Stimulated activated CD8-positive, alpha-beta memory T cell treated with anti-CD3 and anti-CD28 coated beads, Interleukin-7, amount 100 ng/mL, for 1 hour (primary cell): Measurements from ENCODE around the gene ACOXL.
"Not testable (repeated sequence)": the region's sequence is repeated elsewhere in the genome, so short reads cannot be mapped to it uniquely, and the experiment has no call there.

Experiments used
- DNase-seq, 2 donors: peaks; one replicate each; pipeline ENCODE4 v3.0.0-alpha.2; 2020; ENCODE audit warnings: low read depth in 2 of 2

ACOXL gene

DNA sequence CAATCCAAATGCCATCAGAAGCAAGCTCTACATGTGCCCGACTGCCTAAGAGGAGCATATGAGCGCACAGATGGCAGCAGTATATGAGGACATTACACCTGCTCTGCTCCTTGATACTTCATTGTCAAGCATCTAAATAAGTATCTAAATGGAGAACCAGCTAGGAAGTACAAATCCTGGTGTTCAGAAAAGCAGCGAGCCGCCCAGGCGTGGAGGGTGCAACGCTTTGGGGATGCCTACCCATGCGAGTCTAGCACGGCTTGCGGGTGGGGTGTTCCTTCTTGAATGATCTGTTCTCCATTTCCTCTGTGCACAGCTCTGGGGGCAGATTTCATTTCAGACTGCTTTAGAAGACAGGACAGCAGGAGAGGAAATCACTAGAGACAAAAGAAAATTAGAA lies 325.3 kb downstream of the ACOXL start:
- no peak for DNase-seq

DNA sequence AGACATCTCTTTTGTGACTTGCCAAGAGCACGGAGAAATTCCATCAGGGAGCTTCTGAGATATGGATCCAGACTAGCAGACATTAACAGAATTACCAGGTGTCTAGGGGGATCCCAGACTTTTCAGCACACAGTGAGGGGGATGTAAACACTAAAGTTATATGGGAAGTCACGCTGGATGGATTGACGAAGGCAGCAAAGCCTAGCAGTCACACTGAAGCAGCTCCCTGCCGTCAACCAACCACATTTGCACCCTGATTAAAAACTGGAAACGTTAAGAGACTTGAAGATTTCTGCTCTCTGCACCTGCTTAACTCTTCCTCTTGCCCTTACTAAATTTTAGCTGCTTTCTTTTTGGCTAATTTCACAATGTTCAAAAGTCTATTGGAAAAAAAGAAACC lies 325.9 kb downstream of the ACOXL start:
- no peak for DNase-seq

DNA sequence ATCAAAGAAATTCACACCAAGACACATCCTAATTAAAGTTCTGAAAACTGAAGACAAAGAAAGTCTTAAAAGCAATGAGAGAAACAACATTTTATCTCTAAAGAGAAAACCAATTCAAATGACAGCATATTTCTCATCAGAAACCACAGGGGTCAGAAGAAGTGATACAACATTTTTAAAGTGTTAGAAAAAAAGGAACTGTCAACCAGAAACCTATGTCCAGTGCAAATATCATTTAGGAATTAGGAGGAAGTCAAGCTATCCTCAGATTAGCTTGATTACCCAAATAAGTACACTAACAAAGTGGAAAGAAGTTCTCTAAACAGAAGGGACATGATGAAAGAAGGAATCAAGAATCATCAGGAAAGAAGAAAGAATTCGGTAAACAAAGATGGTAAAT lies 328.8 kb downstream of the ACOXL start:
- no peak for DNase-seq

DNA sequence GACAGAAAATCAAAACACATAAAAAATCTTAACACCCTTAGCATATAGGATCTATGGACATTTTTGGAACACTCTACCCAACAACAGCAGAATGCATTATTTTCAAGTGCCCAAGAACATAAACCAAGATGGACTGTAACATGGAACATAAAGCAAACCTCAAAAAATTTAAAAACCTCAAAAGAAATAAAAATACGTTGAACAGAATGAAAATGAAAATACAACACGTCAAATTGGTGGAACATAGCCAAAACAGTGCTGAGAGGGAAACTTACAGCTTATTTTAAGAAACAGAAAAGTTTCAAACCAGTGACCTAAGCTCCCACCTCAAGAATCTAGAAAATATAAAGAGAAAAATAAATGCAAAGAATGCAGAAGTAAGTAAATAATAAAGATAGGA lies 330.0 kb downstream of the ACOXL start:
- no peak for DNase-seq

DNA sequence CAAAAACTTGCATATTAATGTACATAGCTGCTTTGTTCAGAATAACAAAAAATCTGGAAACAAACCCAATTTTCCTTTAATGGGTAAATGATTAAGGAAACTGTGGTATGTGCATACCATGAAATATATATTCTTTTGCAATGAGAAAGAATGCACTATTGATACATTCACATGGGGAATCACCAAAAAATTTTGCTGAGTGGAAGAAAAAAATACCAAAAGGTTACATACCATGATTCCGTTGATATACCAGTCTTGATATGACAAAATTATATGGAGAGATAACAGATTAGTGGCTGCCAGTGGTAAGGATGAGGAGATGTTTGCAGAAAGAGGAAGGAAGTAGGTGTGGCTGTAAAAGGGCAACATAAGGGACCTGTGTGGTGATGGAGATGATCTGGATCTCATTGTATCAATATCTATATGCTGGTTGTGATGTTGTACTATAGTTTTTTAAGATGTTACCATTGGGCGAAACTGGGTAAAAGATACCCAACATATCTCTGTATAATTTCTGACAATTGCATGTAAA lies 333.8 kb downstream of the ACOXL start:
- no peak for DNase-seq

DNA sequence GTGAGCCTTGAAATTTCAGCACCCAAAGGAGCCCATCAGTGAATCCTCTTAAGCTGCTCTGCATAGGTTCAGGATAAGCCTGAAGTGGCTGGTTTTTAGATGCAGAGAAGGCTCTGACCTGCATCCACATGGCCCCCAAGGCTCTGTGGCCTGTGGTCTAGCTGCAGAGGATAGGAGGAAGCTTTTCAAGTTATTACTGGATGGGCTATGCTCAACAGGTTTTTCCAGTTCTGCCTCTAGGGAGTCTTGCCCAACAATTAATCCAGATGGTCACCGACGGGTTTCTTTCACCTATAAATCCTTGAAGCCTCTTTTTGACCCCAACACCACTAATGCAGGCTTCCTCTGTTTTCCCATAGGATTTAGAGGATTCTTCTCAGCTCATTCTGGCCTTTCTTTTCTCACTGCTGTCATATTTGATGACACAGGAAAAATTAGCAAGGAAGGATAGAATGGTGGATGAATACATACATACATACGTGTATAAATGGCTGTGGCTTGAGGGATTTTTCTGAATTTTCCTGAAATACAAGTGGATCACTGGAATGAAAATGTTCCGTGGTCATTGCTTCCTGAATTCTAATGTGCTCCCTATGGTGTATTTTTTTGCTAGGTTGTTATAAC lies 336.2 kb downstream of the ACOXL start:
- DNase-seq: no peak

DNA sequence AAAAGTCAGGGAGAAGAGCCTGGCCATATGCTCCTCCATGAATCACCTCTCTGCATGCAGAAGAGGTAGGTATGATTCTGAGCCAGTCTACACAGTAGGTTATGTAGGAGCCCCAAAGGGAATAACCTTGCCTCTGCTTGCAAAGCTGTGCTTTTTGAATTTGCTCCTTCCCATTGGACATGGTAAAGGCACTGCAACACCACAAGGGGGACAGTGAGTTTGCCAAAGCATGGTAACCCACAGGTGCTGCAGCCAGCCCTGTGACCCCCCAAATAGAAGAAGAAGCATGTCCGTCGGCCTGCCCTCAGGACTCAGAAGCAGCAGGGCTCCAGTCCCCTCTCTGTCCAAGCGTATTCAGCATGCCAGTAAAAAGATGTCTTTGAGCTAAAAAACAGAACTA lies 337.3 kb downstream of the ACOXL start:
- DNase-seq: no peak

DNA sequence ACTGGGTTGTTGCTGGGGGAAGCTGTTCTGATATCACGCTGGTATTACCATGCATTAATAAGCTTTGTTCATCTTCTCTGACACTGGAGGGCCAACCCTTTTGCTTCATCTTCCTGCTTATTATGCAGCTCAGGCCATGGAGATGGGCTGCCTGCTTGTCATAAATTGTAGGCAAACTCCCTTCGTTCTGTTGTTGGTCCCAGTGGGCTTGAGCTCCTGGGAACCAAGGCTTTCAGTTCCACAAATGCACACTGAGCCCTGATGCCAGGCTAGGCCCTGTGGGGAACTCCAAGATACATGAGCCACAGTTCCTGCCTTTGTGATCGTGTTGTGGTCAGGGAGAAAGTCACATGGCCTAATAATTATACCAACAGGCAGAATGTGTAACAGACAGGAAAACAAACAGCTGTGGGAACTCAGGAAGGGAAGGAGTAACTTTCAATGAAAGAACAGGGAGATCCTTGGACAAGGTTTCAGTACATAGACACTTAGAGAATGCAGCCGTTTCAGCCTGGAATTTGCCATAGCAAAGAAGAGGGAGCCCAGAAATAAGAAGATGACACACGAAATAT lies 339.3 kb downstream of the ACOXL start:
- DNase-seq: no peak

DNA sequence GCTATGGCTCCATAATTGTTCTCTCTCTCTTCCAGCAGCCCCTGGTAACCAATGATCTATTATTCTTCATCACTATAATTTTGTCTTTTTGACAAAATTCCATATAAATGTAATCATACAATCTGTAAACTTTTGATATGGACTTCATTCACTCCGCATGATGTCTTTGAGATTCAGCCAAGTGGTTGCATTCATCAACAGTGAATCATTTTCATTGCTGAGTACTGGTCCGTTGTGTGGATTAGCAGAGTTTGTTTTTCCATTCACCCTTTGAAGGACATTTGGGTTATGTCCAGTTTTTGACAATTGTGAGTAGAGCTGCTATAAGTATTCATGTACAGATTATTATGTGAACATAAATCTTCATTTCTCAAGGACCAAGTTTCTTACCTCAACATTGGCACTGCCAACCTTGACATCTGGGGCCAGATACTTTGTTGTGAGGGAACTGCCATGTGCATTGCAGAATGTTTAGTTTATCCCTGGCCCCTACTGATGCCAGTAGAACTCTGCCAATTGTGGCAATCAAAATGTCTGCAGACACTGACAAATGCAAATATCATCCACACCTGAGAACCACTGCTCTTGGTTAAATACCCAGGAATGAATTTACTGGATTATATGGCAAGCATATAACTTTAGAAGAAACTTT lies 340.0 kb downstream of the ACOXL start:
- DNase-seq: no peak

DNA sequence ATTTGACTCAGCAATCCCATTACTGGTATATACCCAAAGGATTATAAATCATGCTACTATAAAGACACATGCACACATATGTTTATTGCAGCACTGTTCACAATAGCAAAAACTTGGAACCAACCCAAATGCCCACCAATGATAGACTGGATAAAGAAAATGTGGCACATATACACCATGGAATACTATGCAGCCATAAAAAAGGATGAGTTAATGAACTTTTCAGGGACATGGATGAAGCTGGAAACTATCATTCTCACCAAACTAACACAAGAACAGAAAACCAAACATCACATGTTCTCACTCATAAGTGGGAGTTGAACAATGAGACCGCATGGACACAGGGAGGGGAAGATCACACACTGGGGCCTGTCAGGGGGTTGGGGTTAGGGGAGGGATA lies 350.3 kb downstream of the ACOXL start:
- DNase-seq: not testable (repeated sequence)

DNA sequence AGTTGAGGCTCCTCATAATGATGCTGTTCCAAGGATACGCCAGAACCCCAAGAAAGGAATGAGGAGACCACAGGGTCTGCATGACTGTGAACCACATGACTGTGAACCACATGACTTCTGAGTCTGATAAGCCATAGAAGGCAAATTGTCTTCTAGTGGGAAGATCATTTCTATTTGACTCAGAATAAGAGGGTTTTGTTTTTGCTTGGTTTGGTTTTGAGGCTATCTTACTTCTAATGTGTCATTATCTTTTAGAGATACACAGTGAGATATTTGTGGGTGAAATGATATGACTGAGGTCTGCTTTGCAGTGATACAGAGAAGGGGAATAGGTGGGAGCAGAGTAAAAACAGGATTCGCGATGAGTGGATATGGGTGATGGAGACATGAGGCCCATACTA lies 359.4 kb downstream of the ACOXL start:
- no peak for DNase-seq

DNA sequence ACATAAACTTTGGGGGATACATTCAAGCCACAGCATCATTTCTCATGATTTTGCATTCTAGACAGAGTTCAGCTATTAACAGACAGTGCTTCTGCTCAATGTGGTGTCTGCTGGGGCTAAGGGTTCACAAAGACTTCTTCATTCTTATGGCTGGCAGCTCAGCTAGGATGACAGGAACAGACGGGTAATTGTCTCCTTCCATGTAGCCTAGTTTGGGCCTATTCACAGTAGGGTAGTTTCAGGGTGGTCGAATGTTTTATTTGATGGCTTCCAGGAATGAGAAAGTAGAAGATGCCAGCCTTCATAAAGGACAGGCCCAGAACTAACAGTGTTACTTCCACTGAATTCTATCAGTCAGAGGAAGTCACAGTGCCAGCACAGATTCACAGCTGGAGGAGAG lies 362.3 kb downstream of the ACOXL start:
- no peak for DNase-seq

DNA sequence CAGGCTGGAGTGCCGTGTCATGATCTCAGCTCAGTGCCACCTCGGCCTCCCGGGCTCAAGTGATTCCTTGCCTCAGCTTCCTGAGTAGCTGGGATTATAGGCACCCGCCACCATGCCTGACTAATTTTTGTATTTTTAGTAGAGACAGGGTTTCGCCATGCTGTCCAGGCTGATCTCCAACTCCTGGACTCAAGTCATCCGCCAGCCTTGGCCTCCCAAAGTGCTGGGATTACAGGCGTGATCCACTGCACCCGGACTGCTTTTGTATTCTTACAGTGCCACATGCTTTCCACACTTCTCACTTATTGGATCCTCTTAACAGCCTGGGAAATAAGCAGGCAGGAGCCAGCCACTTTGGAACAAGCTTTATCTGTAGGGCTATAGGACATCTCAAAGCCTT lies 363.1 kb downstream of the ACOXL start:
- DNase-seq: no peak

DNA sequence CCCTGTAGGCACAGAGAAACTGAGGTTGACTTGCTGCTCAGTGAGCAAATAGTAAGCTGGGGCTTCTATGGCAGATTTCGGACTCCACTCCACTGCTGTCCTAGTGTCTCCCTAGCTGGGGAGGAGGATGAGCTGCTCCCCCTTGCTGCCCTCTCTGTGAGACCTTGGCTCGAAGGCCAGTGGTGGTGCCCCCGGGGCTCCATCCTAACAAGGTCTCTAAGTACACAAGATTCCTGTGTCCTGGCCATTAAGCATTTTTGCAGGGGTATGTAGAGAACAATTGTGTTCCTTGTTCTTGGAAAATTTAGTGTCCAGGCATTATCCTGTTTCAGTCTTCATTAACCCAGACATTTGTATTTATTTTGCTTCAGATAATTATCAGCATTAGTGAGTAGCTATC lies 367.0 kb downstream of the ACOXL start:
- no peak for DNase-seq

DNA sequence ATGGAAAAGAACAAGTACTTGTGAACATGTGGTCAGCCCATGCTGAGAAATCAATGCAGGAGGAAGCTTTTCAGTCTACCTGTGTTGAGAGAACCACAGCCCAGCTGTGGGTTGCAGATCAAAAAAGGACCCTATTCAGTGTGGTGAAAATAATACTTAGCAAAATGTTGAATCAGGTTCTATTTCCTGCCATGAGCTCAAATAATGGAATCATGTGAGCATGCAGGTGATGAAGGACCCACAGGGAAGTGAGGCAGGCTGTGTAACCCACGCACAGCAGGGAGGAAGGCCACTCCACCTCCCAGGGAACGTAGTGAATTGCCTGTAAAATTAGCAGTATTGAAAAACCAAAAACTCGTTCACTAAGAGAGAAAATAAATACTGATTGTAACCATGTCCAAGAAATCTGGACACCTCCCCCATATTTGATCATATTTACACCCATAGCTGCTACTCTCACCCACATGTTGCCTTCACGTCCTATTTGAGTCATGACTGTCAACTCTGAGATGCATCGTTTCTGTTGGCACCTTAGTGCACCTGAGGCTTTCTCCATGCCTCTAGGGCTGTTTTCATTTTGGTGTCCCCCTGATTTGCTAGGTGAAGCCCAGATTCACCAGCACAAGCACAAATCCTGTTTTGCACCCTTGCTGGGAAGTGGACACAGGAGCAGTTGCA lies 367.9 kb downstream of the ACOXL start:
- DNase-seq: no peak

DNA sequence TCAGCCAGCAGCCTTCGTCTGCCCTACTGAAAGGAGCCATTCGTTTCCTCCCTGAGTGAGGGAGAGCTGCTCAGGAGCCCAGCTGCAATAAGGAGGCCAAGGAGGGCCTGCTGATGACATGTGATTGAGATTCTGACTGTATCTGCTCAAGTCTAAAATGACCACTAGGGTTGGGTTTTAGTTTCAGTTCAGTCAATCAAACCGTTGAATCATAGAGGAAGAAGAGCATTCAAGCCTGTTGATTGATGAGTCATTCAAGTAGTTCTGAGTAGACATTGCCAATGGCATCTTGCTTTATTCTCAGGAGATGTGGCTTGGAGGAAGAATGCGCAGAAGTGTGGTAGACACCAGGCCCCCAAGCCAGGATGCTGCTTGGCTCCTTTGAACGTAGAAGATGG lies 368.4 kb downstream of the ACOXL start:
- DNase-seq: no peak

DNA sequence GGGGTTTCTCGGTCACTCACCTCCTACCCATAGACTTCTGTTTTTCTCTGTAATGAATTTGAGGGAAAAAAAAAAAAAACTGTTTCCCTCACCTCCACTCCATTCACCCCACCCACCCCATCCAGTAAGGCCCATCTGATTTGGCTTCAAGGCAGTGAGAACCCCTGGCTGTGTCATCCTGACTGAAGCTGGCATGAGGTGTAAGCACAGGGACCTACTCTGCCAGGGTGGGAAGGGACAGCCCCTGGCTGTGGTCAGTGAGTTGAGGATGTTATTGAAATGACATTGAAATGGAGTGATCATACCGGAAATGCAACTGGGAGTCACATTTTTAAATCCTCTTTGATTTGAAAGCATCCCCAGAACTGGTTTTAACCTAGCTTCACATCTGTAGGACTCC lies 369.2 kb downstream of the ACOXL start:
- DNase-seq: no peak

DNA sequence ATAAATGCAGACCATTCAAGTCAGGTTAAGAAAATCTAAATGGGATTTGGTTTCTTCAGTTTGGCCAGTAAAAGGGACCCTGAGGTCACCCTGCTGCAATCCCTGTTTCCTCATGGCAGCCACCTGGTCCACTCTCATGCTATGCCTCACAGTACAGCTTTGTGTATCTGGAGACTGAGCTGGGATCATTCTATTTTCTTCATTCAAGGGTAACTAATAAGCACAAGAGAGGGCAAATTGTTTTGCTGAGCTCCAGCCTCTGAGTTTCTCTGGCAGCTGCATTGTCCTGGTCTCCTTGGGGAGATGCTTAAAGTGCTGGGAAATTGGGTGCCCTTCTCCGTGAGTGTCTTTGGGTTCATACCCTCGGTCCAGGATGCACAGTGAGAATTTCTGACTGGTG lies 369.8 kb downstream of the ACOXL start:
- DNase-seq: no peak

DNA sequence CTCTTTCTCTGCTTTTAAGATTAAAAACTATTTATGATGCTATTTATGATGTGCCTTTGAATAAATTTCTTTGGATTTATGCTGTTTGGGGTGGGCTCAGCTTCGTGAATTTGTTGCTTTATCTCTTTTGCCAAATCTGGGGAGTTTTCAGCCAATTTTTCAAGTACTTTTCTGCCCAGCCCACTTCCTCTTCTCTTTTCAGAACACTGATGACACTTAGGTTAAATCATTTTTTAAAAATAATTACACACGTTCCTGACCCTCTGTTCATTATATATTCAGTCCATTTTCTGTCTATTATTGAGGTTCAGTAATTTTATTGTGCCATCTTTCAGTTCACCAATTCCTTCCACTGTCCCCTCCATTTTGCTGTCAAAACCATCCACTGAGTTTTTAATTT lies 373.6 kb downstream of the ACOXL start:
- DNase-seq: no peak

DNA sequence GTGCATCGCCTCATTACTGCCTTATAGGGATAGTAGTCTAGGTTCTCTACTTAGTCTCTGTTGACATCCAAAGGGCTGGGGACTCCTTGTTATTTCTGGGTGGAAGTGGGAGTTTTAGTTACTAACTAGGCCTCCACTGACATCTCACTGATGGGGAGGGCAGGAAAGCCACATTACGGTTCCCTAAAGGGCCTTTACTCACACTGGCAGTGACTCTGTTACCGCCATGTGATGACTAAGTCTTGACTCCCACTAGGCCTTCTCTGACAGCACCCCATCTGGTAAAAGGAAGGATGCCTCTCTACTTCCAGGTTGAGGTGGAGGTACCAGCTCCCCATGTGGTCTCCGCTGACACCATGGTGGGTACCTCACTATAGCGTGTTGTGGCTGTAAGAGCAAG lies 374.3 kb downstream of the ACOXL start:
- DNase-seq: no peak

DNA sequence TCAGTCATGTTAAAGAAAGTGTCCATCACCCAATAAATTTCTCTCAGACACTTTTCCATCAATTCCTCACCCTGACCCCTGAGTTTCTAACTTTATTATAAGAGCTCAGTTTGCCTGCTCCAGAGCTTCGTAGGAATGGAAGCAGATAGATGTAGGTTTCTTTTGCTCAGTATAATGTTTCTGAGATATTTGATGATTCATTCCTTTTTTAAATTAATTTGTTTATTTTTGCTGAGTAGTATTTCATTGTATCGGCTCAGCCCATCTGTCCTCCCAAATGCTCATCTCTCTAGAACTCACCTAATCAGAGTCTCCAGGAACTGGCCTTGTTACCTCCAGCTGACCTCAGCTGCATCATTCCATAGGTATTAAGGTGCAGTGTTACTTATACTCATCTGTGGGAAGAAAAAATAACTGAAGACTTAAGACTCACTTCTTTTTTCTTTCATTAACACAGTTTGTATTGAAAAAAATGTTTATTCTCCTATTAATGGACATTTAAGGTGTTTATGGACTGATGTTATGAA lies 376.4 kb downstream of the ACOXL start:
- no peak for DNase-seq

DNA sequence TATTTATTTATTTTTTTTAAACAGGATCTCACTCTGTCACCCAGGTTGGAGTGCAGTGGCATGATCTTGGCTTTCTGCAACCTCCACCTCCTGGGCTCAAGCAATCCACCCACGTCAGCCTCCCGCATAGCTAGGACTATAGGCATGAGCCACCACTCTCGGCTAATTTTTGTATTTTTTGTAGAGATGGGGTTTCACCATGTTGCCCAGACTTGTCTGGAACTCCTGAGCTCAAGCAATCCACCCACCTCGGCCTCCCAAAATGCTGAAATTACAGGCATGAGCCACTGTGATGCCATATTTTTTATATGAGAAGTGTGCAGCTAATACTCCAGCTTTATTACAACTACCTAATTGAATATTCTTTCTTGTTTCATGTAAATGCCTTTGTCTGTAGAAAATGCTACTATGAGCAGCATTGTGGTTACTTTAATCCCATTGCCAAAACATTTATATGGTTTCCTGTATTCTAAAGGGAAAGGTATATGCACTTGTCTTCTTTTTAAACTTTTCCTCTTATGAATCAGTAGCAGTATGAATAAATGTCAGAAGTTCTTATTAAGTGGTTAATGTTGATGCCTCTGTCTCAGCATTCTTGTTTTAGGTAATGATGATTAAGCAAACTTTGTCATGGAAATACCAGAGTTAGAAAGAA lies 378.9 kb downstream of the ACOXL start:
- no peak for DNase-seq
